ENCODE data around the gene NR2F1. TPM values are rescaled to one million over a fixed set of nuclear protein-coding genes. Genes with fewer than 3 reads are reported as not detected.

The NR2F1 gene
- polyA plus RNA-seq, 1 donor from 2014 or later: 2.1 TPM

- Histone ChIP-seq H3K9me2 (ENCODE audit: insufficient read depth, low read length) (no peaks in the 10 kb centered on the region), H4K20me1 (ENCODE audit: insufficient read depth) (no peaks in the 10 kb centered on the region), H3K9me3 (ENCODE audit: low read length) (no peaks in the 10 kb centered on the region), H3K27me3 (ENCODE audit: insufficient read depth, low read depth, low read length) (peaks cover 91% of the 10 kb centered on the region), H3K4me3 (ENCODE audit: low read length) (peak overlapping the region; percentile 67), H3K4me2 (ENCODE audit: low read length) (peak overlapping the region; percentile 69), H3K36me3 (ENCODE audit: insufficient read depth, low read length) (no peaks in the 10 kb centered on the region), H3K27ac (ENCODE audit: low read length) (no peak overlapping the region), H3F3A (ENCODE audit: insufficient read depth, low read length, poor library complexity, severe bottlenecking) (peaks cover 5% of the 10 kb centered on the region), H2AFZ (ENCODE audit: low read depth, low read length) (no peak overlapping the region), H3K9ac (ENCODE audit: low read length) (peak overlapping the region; percentile 34), H3K79me2 (replicated peaks; ENCODE audit: insufficient read depth, low read length) (no peaks in the 10 kb centered on the region)
- TF ChIP-seq SMC3 (conservative IDR thresholded peaks at IDR 0.05; ENCODE audit: poor library complexity): peak; percentile 21
- TF ChIP-seq, protein P1, sequence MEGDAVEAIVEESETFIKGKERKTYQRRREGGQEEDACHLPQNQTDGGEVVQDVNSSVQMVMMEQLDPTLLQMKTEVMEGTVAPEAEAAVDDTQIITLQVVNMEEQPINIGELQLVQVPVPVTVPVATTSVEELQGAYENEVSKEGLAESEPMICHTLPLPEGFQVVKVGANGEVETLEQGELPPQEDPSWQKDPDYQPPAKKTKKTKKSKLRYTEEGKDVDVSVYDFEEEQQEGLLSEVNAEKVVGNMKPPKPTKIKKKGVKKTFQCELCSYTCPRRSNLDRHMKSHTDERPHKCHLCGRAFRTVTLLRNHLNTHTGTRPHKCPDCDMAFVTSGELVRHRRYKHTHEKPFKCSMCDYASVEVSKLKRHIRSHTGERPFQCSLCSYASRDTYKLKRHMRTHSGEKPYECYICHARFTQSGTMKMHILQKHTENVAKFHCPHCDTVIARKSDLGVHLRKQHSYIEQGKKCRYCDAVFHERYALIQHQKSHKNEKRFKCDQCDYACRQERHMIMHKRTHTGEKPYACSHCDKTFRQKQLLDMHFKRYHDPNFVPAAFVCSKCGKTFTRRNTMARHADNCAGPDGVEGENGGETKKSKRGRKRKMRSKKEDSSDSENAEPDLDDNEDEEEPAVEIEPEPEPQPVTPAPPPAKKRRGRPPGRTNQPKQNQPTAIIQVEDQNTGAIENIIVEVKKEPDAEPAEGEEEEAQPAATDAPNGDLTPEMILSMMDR (IDR thresholded peaks at IDR 0.05; ENCODE audit: poor library complexity, severe bottlenecking): peak; percentile 16
- no peak for TF ChIP-seq TAF1 (IDR thresholded peaks at IDR 0.05; ENCODE audit: low read depth)
- TF ChIP-seq MXI1 (conservative IDR thresholded peaks at IDR 0.05; ENCODE audit: poor library complexity, severe bottlenecking): no peak
- peak; percentile 90 for TF ChIP-seq EZH2 (IDR thresholded peaks at IDR 0.05; ENCODE audit: borderline replicate concordance, insufficient read depth, low read length, poor library complexity, severe bottlenecking)
- no peak for TF ChIP-seq EP300 (conservative IDR thresholded peaks at IDR 0.05; ENCODE audit: poor library complexity, severe bottlenecking)
- peak; percentile 11 for TF ChIP-seq POLR2AphosphoS5 (IDR thresholded peaks at IDR 0.05)
- TF ChIP-seq RAD21 (conservative IDR thresholded peaks at IDR 0.05): no peak
These were observed 2.7 kb upstream of the NR2F1 start for GRCh38 chr5:93580063-93580926.

DNA sequence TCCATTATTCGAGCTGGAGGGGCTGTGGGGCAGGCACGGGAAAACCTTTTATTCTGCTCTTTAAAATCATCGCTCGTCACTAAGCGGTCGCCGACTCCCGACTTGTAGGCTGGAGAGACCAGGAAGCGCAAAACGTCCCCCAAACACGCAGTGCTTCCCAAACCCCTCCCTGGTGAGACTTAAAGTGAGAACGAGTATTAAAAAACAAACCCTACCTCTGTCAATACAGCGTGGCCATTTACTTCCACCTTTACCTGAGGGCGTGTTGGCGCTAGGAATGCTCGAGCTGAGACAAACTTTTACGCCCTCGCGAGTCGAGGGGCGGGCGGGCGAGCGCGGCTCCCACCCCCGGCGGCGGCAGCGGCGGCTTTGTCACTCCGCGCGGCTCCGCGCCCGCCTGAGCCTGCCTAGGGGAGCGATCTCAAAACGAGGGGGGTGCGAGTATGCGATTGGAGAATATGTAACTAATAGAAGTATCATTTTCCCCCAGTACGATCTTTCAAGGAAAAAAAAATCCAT, 2.0 kb upstream of the NR2F1 start, which contains the start of gene NR2F1-AS1:
TSS of gene NR2F1-AS1 (minus strand) at position 293 of the 519 bp plus-strand sequence.
- H3K9me2 ChIP-seq (ENCODE audit: insufficient read depth, low read length): no peaks in the 10 kb centered on the region
- H3K4me2 ChIP-seq (ENCODE audit: low read length): peak within 1 kb of the TSS; percentile 69
- H3K9me3 ChIP-seq (ENCODE audit: low read length): no peaks in the 10 kb centered on the region
- H4K20me1 ChIP-seq (ENCODE audit: insufficient read depth): no peaks in the 10 kb centered on the region
- H3K4me3 ChIP-seq (ENCODE audit: low read length): peak within 1 kb of the TSS; percentile 67
- no peaks in the 10 kb centered on the region for H3K36me3 ChIP-seq (ENCODE audit: insufficient read depth, low read length)
- H3K27me3 ChIP-seq (ENCODE audit: insufficient read depth, low read depth, low read length): peaks cover 91% of the 10 kb centered on the region
- H2AFZ ChIP-seq (ENCODE audit: low read depth, low read length): no peak within 1 kb of the TSS
- TF ChIP-seq POLR2AphosphoS5 (IDR thresholded peaks at IDR 0.05): no peak
- no peak for TF ChIP-seq MXI1 (conservative IDR thresholded peaks at IDR 0.05; ENCODE audit: poor library complexity, severe bottlenecking)
- TF ChIP-seq RAD21 (conservative IDR thresholded peaks at IDR 0.05): no peak
- TF ChIP-seq, protein P1 (IDR thresholded peaks at IDR 0.05; ENCODE audit: poor library complexity, severe bottlenecking): no peak
- TF ChIP-seq EZH2 (IDR thresholded peaks at IDR 0.05; ENCODE audit: borderline replicate concordance, insufficient read depth, low read length, poor library complexity, severe bottlenecking): no peak
- TF ChIP-seq, protein P2, sequence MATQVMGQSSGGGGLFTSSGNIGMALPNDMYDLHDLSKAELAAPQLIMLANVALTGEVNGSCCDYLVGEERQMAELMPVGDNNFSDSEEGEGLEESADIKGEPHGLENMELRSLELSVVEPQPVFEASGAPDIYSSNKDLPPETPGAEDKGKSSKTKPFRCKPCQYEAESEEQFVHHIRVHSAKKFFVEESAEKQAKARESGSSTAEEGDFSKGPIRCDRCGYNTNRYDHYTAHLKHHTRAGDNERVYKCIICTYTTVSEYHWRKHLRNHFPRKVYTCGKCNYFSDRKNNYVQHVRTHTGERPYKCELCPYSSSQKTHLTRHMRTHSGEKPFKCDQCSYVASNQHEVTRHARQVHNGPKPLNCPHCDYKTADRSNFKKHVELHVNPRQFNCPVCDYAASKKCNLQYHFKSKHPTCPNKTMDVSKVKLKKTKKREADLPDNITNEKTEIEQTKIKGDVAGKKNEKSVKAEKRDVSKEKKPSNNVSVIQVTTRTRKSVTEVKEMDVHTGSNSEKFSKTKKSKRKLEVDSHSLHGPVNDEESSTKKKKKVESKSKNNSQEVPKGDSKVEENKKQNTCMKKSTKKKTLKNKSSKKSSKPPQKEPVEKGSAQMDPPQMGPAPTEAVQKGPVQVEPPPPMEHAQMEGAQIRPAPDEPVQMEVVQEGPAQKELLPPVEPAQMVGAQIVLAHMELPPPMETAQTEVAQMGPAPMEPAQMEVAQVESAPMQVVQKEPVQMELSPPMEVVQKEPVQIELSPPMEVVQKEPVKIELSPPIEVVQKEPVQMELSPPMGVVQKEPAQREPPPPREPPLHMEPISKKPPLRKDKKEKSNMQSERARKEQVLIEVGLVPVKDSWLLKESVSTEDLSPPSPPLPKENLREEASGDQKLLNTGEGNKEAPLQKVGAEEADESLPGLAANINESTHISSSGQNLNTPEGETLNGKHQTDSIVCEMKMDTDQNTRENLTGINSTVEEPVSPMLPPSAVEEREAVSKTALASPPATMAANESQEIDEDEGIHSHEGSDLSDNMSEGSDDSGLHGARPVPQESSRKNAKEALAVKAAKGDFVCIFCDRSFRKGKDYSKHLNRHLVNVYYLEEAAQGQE (IDR thresholded peaks at IDR 0.05; ENCODE audit: borderline replicate concordance): no peak
- no peak within 1 kb of the TSS for H3K27ac ChIP-seq (ENCODE audit: low read length)
- H3F3A ChIP-seq (ENCODE audit: insufficient read depth, low read length, poor library complexity, severe bottlenecking): peaks cover 5% of the 10 kb centered on the region
- peak within 1 kb of the TSS; percentile 34 for H3K9ac ChIP-seq (ENCODE audit: low read length)
- no peaks in the 10 kb centered on the region for H3K79me2 ChIP-seq (replicated peaks; ENCODE audit: insufficient read depth, low read length)
